GM21529 (cell line): Measurements from ENCODE around the gene NTN5.
"Not testable (repeated sequence)": the region's sequence is repeated elsewhere in the genome, so short reads cannot be mapped to it uniquely, and the experiment has no call there.

Experiments used
- ATAC-seq: cut with Tn5 transposase; IDR thresholded peaks from one replicate; pipeline ENCODE4 v1.9.1; 2021; ENCODE audit not compliant: unreplicated experiment

NTN5 gene, protein sequence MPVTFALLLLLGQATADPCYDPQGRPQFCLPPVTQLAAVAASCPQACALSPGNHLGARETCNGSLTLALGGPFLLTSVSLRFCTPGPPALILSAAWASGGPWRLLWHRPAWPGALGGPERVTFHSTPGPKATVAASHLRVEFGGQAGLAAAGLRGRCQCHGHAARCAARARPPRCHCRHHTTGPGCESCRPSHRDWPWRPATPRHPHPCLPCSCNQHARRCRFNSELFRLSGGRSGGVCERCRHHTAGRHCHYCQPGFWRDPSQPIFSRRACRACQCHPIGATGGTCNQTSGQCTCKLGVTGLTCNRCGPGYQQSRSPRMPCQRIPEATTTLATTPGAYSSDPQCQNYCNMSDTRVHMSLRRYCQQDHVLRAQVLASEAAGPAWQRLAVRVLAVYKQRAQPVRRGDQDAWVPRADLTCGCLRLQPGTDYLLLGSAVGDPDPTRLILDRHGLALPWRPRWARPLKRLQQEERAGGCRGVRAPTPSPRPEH

DNA sequence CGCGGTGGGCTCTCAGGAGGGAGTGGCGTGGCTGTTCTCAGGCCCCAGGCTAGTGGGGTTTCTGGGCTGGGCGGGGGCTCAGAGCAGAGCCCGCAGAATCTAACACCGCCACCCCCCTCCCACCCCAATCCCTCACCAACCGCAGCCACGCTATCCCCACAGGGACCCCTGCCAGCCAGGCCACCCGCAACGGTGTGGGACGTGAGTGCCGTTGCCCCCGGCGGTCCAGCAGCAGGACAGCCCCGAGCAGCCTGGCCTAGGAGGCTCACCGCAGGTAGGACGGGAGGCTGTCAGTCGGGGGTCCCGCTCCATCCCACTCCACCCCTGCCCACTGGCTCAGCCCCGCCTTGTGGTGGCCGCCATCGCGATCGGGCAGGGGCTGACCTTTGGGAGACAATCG lies at the start of gene NTN5:
TSS of gene NTN5 (minus strand) at position 24 of the 400 bp plus-strand sequence. CDS start 2,031 bp downstream, outside the sequence.
- no peak for ATAC-seq

DNA sequence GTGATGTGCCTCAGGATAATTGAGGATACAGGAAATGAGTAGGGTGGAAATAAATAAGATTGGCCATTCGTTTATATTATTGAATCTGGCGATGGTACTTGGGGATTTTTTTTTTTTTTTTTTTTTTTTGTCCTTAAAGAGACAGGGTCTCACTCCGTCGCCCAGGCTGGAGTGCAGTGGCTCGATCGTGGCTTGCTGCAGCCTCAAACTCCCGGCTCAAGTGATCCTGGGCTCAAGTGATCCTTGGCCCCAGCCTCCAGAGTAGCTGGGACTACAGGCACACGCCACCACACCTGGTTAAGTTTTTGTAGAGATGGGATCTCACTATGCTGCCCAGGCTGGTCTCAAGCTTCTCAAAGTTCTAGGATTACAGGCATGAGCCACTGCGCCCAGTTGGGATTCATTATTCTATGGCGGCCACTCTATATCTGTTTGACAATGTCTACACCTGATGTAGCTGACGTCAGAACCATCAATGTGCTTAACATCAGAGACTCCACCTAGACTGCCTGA lies 49.4 kb upstream of the NTN5 start:
- ATAC-seq = no peak

DNA sequence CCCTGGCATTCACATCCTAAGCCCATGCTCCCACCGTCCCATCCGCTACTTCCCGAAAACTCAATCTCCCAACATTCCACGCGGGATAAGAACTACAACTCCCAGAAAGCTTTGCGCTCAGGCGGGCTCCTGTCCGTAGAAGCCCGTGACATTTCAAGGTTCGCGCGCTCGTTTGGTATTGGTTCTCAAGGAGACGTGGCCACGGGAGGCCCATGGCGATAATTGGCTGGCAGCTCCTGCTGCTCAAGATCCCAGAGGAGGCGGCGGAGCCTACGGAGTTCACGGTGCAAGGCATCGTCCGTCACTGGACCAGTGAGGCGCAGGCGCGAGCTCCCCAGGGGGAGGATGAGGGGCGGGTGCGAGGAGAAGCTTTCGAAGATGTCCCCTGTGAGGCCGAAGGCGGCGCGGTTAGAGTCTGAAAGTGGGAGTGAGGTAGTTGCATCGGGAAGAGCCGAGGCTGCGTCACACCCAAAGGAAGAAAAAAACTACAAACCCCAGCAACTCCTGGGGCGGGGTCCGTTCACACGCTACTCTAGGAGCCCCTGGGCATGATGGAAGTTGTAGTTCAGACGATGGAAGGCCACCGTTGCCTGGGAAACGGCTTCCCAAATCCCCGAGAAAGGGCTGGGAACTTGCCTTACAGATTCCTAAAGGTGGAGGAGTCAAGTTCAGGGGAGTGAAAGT lies 47.9 kb upstream of the NTN5 start:
- ATAC-seq = peak; percentile 75

DNA sequence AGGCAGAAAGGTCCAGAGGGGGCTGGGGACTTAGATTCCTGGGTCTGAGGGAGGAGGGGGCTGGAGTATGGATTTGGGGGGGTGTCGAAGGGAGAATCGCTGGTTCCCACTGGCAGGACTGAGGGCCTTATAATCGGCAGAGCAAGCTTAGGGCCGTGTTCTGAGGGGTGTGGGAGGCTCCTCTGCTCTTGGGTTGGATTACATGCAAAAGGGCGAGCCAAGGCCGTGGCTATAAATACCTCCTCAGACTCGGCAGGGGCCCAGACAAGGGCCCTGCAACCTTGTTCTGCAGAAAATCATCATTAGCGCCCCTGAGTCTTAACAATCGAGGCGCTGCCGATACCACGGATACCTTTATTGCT lies 47.4 kb upstream of the NTN5 start:
- no peak for ATAC-seq

DNA sequence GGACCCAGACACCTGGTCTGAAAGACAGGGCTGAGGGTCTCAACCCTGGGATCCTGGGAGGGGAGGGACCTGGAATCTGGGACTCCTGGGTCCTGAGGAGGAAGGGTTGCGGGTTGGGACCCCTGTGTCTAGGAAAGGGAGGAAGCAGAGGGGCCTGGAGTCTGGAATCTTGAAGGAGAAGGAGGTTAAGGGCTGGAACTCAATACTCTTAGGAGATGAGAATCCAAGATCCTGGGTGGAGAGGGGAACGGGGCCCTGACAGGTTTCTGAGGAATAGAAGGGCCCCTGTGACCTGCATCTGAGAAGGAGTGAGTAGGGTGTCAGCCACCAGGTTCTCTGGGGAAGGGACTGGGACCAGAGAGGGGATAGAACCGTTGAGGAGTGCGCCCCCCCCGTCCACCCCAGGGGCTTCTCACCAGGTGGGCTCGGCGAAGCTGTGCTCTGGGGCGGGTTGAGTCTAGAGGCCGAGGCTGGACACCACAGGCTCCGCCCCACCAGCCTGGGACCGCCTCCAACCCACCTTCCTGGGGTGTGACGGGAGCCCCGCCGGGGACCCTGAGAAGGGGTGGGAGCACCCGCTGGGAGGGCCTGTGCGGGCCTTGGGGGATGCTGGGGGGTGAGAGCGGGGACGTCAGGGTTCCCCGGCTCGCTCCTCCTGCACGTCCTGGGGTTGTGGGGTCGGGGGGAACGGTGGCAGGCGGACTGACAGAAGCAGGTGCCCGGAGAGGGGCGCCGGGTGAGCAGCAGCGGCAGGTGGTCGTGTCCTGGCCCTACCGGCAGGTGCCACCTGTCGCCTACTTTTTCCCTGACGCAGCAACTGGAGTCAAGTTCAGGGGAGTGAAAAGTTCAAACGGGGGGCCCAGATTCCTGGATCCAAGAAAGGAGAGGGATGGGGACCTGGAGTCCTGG lies 46.7 kb upstream of the NTN5 start, which contains the start of gene MAMSTR:
TSS of gene MAMSTR (minus strand) at position 463 of the 909 bp plus-strand sequence. CDS start 694 bp downstream, outside the sequence.
- ATAC-seq = no peak

DNA sequence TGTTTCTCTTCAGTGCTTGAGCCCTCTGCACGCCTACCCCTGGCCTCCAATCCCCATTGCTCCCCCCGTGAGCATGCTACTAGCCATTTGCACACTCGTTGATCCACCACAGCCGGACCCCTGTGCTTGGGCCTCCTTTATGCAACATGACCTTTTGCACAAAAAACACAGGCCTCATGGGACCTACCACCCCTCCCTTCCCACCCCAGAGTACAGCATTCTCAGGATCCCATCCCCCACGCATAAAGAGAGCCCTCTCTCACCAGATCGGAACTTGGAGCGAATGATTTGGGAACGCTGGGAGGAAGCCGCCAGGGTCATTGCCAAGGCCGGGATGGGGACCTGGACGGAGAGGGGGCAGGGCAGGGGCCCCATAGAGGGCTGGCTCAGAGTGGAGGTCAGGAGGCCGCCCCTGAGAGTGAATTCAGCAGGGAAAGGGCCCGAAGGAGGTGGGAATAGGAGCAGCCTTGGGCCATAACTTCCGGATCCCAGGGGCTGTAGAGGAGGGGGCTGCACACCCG lies 46.0 kb upstream of the NTN5 start:
- ATAC-seq = no peak

DNA sequence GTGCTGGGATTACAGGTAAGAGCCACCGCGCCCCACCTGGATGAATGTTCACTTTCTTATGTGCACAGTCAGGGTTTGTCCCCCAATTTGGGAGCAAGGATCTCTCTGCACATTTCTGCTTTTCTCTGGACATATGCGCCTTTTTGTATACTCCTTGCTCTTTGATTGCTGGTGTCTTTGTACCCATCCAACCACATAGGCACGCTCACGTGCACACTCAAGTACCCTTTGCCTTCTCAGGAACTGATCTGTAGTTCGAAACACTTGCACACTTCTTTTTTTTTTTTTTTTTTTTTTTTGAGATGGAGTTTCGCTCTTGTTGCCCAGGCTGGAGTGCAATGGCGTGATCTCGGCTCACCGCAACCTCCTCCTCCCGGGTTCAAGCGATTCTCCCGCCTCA lies 45.3 kb upstream of the NTN5 start:
- ATAC-seq = not testable (repeated sequence)

DNA sequence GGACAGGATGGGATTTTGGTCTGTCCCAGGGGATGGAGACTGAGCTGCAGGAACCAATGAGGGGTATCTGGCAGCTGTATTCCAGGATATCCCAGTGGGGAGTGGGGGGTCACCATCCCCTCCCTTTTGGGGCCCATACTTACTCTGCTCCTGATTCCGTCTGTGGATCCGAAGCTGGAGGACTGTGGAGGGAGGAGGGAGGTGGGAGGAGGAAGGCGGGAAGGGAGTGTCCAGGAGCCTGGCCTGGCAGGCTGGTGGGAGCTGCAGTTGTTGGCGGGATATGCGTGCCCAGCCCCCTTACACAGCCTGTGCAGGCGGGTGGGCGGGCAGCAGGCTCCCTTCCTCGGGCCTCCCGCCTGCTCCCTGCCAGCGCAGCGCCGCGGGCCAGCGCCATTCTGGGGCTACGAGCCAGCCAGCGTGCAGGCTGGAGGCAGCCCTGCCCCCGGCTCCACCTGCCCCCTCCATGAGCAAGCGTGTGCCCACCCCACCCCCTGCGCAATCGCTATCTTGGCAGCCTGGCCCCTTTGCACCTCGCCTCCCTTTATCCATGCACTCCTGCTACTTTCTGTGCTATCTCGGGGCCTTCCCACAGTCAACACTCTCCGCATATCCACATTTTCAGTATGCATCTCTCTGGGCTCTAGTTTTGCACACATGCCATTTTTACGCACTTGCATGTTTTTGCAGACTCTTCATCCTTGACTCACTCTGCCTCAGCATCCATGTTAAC lies 43.9 kb upstream of the NTN5 start:
- no peak for ATAC-seq

DNA sequence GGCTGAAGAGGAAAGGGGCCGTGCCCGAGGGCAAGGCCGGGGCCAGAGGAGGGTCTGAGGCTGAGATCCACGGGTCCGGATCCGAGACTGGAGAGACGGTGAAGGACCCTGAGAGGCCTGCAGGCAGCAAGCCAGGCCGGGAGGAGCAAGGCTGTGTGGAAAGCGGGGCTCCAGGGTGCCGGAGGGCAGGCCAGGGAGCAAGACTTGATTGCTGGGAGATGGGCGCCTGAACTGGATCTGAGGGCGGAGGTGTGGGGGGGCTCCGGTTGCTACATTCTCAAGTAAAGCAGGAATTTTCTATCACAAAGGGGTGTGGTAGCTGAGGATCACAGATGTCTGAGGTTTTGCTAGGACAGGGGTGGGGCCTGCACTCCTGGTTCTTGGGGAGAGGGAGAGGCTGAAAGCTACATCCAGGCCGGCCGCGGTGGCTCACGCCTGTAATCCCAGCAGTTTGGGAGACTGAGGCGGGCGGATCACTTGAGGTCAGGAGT lies 42.9 kb upstream of the NTN5 start:
- no peak for ATAC-seq

DNA sequence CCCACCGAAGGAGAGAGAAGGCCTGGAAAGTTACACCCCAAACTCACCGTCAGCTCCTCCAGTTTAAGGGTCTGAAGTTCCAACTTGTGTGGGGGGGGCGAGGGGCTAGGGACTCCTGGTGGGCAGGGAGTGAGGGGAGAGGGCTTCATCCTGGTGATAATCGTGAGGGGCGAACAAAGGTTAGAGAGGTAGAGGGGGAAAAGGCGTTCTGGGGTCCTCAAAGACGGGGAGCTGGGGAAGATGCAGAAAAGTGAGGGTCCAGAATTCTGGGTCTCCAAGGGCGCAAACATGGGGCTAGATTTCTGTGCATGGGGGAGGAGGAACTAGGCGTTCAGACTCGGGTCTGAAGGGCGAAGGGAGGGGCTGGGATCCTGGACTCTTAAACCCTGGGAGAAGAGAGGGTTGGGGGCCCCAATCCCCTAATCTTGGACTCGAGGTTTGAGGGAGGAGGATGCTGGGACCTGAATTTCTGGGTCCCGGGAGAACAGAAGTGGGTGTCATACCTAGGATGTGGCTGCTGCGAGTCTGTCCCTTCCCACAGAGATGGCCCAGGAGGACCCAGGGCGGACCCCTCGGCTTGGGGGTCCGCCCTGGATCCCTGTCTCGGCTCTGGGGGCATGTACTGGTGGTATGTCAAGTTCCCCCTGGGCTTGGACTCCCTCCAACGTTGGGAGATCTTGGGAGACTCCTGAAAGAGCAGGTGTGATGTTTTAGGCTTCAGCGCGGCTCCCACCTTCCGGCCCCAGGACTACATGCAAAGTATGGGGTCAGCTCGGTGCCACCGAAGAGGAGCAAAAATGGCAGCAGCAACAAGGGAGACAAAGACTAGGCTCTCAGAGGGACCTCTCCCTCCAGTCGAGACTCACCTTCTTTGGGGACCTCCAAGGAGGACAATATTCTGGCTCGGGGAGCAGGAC lies 42.2 kb upstream of the NTN5 start:
- ATAC-seq = no peak

DNA sequence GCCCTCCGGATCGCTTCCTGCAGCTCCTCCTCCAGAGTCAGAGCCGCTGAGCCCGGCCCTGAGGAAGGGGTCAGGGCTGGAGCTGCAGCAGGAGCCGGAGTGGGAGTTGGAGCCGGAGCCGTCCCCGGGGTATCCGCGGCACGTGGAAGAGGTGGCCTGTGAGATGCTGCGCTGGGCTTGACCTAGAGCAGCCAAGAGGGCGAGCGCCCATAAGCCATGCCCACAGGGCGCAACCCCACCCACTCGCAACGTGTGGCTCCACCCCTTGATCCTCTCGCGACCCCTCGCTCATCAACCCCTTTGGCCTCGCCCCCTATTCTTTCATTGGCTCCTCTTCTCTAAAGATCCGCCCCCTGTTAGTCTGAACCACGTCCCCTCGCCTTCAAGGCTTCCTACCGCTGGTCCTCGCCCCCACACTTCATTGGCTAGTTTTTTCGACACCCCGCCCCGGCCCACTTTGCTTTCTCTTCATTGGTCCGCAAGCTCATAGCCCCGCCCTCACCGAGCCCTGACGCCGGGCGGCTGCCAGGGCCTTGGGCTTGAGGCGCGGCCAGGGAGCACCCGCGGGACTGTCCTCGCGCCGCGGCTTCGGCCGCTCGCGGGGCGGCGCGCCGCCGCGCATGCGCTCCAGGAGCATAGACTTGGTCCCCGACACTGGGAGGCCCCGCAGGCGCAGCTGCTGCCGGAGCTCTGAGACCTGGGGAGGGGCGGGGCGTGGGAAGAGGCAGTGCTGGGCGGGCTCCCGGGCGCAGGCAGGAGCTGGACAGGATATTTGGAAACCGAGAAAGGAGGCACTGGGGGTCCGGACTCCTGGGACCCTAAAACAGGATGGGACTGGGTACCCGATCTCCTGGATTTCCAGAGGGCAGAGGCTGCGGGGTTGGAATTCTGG lies 41.3 kb upstream of the NTN5 start:
- peak; percentile 85 for ATAC-seq

DNA sequence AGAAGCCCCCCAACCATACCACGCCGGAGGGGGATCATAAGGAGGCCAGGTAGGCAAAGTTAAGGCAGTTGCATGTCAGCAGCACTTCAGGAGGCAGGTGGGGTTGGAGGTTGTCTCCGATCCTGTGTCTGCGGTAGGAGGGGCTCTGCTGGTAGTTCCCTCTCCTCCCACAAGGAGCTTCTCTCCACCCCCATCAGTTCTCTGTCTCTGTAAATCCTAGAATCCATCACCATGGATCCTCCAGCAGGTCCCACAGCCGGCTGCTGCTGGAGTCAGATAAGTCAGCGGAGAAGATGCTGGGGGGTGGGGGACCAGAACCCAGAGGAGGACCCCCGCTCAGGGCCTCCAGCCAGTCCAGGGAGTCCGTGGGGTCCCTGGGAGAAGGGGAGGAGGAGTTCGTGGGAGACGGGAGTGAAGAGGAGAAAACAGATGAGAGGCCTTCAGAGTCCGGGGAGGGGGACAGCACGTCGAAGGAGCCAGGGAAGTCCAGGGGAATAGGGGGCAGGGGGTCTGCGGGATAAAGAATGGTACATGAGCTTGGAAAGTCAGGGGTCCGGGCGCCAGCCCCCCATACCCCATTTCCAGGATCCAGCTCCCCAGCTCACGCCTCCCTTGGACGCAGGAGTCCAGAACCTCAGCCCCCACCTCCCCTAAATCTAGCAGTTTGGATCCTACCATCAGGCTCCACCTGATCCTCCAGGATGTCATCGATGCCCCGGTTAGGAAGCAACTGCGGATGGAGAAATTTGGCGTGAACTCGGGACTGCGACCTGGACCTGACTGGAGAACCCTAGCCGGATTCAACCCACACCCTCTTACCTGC lies 40.4 kb upstream of the NTN5 start:
- ATAC-seq = no peak

DNA sequence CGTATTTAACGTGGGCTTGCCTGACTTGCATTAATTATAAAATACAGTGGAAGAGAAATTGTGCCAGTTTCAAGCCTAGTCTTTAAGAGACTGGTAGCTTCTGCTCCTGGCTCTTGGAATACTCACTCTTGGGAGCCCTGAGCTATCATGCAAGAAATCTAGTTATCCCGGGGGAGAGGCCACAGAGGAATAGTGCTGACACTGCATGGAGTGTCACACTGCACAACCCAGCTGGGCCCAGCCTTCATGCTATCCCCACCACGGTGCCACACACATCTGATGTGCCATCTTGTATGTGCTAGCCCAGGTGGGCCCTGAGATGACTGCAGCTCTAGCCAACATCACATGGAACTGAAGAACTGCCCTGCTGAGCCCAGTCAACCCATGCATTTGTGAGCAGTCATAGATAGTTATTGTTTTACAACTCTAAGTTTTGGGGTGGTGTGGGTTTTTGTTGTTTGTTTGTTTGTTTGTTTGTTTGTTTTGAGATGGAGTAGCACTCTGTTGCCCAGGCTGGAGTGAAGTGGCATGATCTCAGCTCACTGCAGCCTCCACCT lies 38.4 kb upstream of the NTN5 start:
- no peak for ATAC-seq

DNA sequence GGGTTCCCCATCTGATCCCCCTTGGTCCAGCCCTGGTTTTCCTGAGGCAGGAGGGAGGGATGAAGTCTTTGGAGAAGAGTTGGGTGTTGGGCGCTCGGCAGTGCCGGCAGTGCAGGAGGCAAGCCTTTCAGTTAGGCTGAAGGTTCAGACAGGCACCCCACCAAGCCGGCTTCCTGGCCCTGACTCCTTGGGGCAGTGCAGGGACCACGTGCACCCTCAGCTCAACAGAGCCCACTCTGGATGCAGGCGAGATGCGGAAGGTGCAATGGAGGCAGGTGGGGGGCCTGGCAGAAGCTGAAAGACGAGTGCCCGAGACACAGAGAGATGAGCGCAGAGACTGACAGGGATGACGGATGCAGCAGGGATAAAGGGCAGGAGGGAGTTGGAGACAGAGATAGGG lies 35.7 kb upstream of the NTN5 start:
- ATAC-seq = no peak

DNA sequence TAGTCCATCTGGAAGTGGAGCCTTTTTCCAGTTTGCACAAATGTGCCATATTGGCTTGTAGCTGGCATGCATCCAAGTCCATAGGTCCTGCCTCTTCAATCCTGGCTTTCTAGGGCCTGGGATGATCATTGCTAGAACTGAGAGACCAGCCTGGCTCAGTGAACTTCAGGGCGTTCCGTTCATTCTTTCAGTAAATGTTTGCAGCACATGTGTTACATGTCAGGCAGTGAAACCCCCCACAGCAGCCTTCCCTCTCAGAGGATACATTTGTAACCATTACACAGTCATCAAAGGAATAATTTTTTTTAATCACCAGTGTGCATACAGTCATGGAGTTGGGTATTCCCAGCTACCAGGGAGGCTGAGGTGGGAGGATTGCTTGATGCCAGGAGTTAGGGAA lies 32.6 kb upstream of the NTN5 start:
- no peak for ATAC-seq

DNA sequence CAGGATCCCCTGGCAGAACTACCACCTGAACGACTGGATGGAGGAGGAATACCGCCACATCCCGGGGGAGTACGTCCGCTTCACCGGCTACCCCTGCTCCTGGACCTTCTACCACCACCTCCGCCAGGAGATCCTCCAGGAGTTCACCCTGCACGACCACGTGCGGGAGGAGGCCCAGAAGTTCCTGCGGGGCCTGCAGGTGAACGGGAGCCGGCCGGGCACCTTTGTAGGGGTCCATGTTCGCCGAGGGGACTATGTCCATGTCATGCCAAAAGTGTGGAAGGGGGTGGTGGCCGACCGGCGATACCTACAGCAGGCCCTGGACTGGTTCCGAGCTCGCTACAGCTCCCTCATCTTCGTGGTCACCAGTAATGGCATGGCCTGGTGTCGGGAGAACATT lies 30.5 kb upstream of the NTN5 start:
- no peak for ATAC-seq

DNA sequence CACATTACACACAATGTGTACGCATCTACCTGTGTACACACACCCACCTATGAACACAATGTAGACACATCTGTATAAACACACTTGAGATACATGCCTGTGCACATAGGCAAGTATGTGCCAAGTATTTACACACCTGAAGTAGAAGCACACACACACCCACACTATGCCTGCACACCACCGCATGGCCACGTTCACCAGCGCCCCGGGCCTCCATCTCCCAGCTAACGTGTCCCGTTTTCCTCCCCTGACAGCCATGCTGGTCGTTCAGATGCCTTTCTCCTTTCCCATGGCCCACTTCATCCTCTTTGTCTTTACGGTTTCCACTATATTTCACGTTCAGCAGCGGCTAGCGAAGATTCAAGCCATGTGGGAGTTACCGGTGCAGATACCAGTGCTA lies 29.9 kb upstream of the NTN5 start:
- ATAC-seq = no peak
